HG03558 (cell line): Measurements from ENCODE around the gene SPEM1.

Source experiments
- ATAC-seq: cut with Tn5 transposase; IDR thresholded peaks from one replicate; pipeline ENCODE4 v1.9.1; 2021; ENCODE audit warnings: moderate number of reproducible peaks; ENCODE audit not compliant: unreplicated experiment; ENCODE audit errors: extremely low read depth

The SPEM1 gene

GRCh38 chr17:7416323-7416722 lies 3.8 kb upstream of the SPEM1 start:
- ATAC-seq = no peak

- no peak for ATAC-seq
These were observed 3.0 kb upstream of the SPEM1 start for GRCh38 chr17:7417056-7417655.

GRCh38 chr17:7418472-7419152 lies 1.5 kb upstream of the SPEM1 start:
- ATAC-seq = no peak

GRCh38 chr17:7421186-7421585 lies 1.1 kb downstream of the SPEM1 start:
- ATAC-seq = no peak

- ATAC-seq = no peak
These were observed 3.6 kb downstream of the SPEM1 start for GRCh38 chr17:7423679-7424078.

GRCh38 chr17:7425316-7425715 lies 5.2 kb downstream of the SPEM1 start, which contains the start of gene SPEM2:
SPEM2 (plus strand) TSS chr17:7425616; CDS start chr17:7425689, 73 bp downstream.
- ATAC-seq = no peak

- ATAC-seq = no peak
These were observed 5.6 kb downstream of the SPEM1 start for GRCh38 chr17:7425756-7426155.

- ATAC-seq = no peak
These were observed 6.2 kb downstream of the SPEM1 start for GRCh38 chr17:7426203-7426863.

- ATAC-seq = no peak
These were observed 6.9 kb downstream of the SPEM1 start for GRCh38 chr17:7426896-7427489.

- no peak for ATAC-seq
These were observed 7.4 kb downstream of the SPEM1 start for GRCh38 chr17:7427549-7427948.

- ATAC-seq = no peak
These were observed 8.4 kb downstream of the SPEM1 start, which contains the start of gene SPEM3 for GRCh38 chr17:7428557-7428956. SPEM3 (plus strand) TSS chr17:7428857; CDS start chr17:7428903, 46 bp downstream.

GRCh38 chr17:7429722-7430121 lies 9.6 kb downstream of the SPEM1 start:
- no peak for ATAC-seq

GRCh38 chr17:7431231-7431630 lies 11.1 kb downstream of the SPEM1 start:
- ATAC-seq = no peak

- no peak for ATAC-seq
These were observed 12.2 kb downstream of the SPEM1 start for GRCh38 chr17:7432296-7432695.

- ATAC-seq = no peak
These were observed 15.8 kb downstream of the SPEM1 start for GRCh38 chr17:7435676-7436555.

GRCh38 chr17:7436556-7437368 lies 16.6 kb downstream of the SPEM1 start:
- no peak for ATAC-seq

- no peak for ATAC-seq
These were observed 17.3 kb downstream of the SPEM1 start for GRCh38 chr17:7437369-7437863.

GRCh38 chr17:7437950-7438614 lies 18.0 kb downstream of the SPEM1 start:
- no peak for ATAC-seq
